ENCODE measurements around the gene TPSD1.

The TPSD1 gene

GRCh38 chr16:1256874-1257322, 1.0 kb downstream of the TPSD1 start:
- no peak for TF ChIP-seq CTCF (conservative IDR thresholded peaks at IDR 0.05)
- no peak overlapping the region for H3K27ac ChIP-seq

GRCh38 chr16:1257561-1258224, 1.8 kb downstream of the TPSD1 start:
- TF ChIP-seq CTCF (conservative IDR thresholded peaks at IDR 0.05) = no peak
- H3K27ac ChIP-seq = no peak overlapping the region

- H3K27ac ChIP-seq = no peak overlapping the region
- no peak for TF ChIP-seq CTCF (conservative IDR thresholded peaks at IDR 0.05)
Measured at GRCh38 chr16:1258225-1258600, 2.3 kb downstream of the TPSD1 start.

GRCh38 chr16:1258906-1259759, 3.3 kb downstream of the TPSD1 start:
- TF ChIP-seq CTCF (conservative IDR thresholded peaks at IDR 0.05) = no peak
- no peak overlapping the region; the same call in 1 of the 2 replicates for H3K27ac ChIP-seq

GRCh38 chr16:1259760-1260068, 3.8 kb downstream of the TPSD1 start:
- TF ChIP-seq CTCF (conservative IDR thresholded peaks at IDR 0.05) = no peak

GRCh38 chr16:1260101-1260680, 4.3 kb downstream of the TPSD1 start:
- H3K27ac ChIP-seq = no peak overlapping the region
- TF ChIP-seq CTCF (conservative IDR thresholded peaks at IDR 0.05) = no peak

More at GRCh38 chr16:1259760-1260068, 3.8 kb downstream of the TPSD1 start:
- no peak overlapping the region for H3K27ac ChIP-seq

GRCh38 chr16:1261131-1261892, 5.4 kb downstream of the TPSD1 start:
- TF ChIP-seq CTCF (conservative IDR thresholded peaks at IDR 0.05) = no peak
- no peak overlapping the region for H3K27ac ChIP-seq

All from VCaP (cell line).